Brain microvascular endothelial cell (primary cell): ENCODE measurements around the gene ZNF235.

Experiments
- DNase-seq: peaks from one replicate; pipeline ENCODE4 v3.0.0-alpha.2; 2020
- H3K27ac ChIP-seq: fragments of 250-450 bp; sonication (Bioruptor Pico); 2 replicates; pipeline ENCODE4 v1.5.1; 2020; ENCODE audit warnings: mild to moderate bottlenecking, moderate library complexity
- H3K27me3 ChIP-seq: fragments of 250-450 bp; sonication (Bioruptor Pico); replicated peaks from 2 replicates; pipeline ENCODE4 v1.5.1; 2020; ENCODE audit warnings: mild to moderate bottlenecking
- H3K36me3 ChIP-seq: fragments of 250-450 bp; sonication (Bioruptor Pico); replicated peaks from 2 replicates; pipeline ENCODE4 v1.5.1; 2020; ENCODE audit warnings: mild to moderate bottlenecking
- H3K4me3 ChIP-seq: 2 replicates; pipeline ENCODE4 v1.5.1; 2011; ENCODE audit warnings: low read depth, mild to moderate bottlenecking, control low read depth, low read length, moderate library complexity
- in situ Hi-C: cut with HindIII; loops from 2 replicates; pipeline ENCODE4 v1.10.0; 2017; ENCODE audit warnings: low sequenced_read_pairs, low pct_ligation_motif_present
- TF ChIP-seq, protein P1 (sequence below): IDR thresholded peaks from 2 replicates; pipeline ENCODE4 v1.5.1; 2011; ENCODE audit warnings: low read depth, mild to moderate bottlenecking, moderate library complexity, low read length, control low read depth, inconsistent platforms; ENCODE audit errors: missing control alignments

ZNF235 gene

DNA sequence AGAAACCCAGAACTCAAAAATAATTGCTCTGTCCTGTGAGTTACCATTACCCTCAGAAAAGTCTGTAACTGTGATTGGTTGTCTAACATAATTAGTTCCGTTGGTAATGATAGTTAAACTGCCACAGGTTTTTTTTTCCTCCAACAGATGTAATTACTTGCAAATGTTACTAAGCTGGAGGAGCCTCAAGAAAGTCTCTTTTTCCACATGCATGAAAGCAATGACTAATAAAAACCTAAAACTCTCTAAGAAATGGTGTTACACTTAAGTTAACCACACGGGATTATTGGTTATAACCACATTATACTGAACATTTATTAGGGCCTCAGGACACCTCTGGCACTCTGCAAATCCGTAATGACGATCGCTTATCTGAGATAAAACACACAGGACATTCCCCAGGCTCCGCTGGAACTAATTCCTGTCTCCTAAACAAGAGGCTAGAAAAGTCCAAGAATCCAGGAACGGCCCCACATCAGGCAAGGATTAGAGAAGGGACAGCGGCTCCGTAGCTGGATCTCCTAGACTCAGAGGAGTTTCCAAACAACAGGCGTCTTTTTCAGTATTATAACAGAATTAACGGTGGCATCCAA lies 753 bp downstream of the ZNF235 start:
- Histone ChIP-seq H3K4me3 (peak overlapping the region; percentile 86), H3K36me3 (peaks cover 5% of the 10 kb centered on the region), H3K27me3 (no peaks in the 10 kb centered on the region), H3K27ac (peak overlapping the region; percentile 83)
- TF ChIP-seq, protein P1, sequence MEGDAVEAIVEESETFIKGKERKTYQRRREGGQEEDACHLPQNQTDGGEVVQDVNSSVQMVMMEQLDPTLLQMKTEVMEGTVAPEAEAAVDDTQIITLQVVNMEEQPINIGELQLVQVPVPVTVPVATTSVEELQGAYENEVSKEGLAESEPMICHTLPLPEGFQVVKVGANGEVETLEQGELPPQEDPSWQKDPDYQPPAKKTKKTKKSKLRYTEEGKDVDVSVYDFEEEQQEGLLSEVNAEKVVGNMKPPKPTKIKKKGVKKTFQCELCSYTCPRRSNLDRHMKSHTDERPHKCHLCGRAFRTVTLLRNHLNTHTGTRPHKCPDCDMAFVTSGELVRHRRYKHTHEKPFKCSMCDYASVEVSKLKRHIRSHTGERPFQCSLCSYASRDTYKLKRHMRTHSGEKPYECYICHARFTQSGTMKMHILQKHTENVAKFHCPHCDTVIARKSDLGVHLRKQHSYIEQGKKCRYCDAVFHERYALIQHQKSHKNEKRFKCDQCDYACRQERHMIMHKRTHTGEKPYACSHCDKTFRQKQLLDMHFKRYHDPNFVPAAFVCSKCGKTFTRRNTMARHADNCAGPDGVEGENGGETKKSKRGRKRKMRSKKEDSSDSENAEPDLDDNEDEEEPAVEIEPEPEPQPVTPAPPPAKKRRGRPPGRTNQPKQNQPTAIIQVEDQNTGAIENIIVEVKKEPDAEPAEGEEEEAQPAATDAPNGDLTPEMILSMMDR: no peak
- in situ Hi-C loops: no loop called here
- DNase-seq: peak; percentile 27

DNA sequence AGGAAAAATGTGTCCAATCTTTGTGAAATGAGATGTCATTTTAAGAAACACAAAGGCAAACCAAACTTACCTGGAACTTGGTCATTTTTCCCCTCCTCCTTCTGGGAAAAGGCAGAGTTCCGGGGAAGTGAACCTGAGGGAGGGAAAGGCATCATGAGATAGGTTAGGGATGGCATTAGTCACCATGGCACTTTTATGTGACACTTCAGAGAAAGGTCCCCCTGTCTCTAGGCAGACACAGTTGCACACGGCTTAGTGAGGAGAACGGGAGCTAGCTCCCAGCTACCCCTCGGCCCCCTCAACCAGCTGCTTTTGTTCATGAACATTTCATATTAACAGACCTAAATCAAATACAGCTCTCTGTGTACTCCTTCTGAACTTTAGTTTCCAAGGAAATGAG lies 1.5 kb downstream of the ZNF235 start:
- TF ChIP-seq, protein P1: no peak
- H3K27ac ChIP-seq: no peak overlapping the region
- no peak for DNase-seq
- no peaks in the 10 kb centered on the region for H3K27me3 ChIP-seq
- peaks cover 9% of the 10 kb centered on the region for H3K36me3 ChIP-seq
- no peak overlapping the region for H3K4me3 ChIP-seq
- in situ Hi-C loops: no loop called here

DNA sequence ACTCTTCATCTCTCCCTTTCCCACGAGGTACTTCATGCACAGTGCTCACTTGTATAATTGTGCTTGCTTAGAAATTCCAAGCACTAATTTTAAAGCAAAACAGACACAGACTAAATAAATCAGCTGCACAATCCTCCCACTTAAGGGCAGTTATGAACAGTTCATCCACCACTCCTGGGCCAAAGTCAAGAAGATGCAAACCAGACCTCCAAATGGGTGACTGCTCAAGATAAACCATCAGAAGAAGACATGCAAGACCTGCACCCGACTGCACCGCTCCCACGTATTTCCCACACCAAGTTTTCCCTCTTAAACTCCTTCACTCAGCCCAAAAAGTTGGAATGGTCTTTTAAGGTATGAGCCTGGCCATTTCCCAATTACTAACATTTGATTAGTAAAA lies 19.9 kb downstream of the ZNF235 start:
- Histone ChIP-seq H3K27me3 (no peaks in the 10 kb centered on the region), H3K4me3 (no peak overlapping the region), H3K27ac (no peak overlapping the region), H3K36me3 (peaks cover 16% of the 10 kb centered on the region)
- no peak for DNase-seq
- TF ChIP-seq, protein P1: no peak
- in situ Hi-C loops: no loop called here

DNA sequence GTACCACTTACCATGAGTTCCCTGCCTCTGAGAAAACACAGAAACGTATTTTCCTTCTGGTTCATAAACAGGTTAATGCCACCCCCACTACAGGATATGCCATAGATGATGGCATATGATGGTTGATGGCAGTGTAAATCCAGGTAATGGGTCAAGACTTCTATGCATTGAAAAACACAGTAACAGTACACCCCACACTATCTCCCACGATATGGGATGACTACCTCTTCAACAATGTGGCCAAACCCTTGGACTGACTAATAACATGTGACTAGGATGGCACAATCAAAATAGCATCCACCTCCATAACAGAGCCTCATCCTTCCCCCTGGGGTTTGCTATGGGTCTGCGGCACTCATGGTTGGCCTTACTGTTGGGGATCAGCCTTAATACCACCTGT lies 22.0 kb downstream of the ZNF235 start:
- Histone ChIP-seq H3K4me3 (no peak overlapping the region), H3K27ac (no peak overlapping the region), H3K27me3 (no peaks in the 10 kb centered on the region), H3K36me3 (peaks cover 9% of the 10 kb centered on the region)
- no peak for DNase-seq
- TF ChIP-seq, protein P1: no peak
- in situ Hi-C loops: no loop called here

DNA sequence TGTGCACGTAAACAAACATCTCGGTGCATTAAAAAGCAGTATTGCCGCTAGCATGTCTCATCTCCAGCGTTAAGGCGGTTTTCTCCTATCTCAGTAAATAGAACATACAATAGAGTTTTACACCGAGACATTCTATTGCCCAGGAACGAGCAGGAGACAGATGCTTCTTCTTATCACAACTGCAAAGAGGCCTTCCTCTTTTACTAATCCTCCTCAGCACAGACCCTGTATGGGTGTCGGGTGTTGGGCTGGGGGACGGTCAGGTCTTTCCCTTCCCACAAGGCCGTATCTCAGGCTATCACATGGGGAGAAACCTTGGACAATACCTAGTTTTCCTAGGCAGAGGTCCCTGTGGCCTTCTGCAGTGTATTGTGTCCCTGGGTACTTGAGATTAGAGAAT lies 23.9 kb downstream of the ZNF235 start:
- in situ Hi-C loops: no loop called here

More for the DNA sequence above, 23.9 kb downstream of the ZNF235 start:
- no peak for DNase-seq
- H3K36me3 ChIP-seq: no peaks in the 10 kb centered on the region
- no peak overlapping the region for H3K4me3 ChIP-seq
- no peak overlapping the region for H3K27ac ChIP-seq
- H3K27me3 ChIP-seq: no peaks in the 10 kb centered on the region
- TF ChIP-seq, protein P1: no peak
